HG02759 (cell line): ENCODE data around the gene BBS5.

Source experiments
- ATAC-seq: cut with Tn5 transposase; IDR thresholded peaks from one replicate; pipeline ENCODE4 v1.9.1; 2021; ENCODE audit warnings: mild to moderate bottlenecking, moderate library complexity; ENCODE audit not compliant: unreplicated experiment

The BBS5 gene

DNA sequence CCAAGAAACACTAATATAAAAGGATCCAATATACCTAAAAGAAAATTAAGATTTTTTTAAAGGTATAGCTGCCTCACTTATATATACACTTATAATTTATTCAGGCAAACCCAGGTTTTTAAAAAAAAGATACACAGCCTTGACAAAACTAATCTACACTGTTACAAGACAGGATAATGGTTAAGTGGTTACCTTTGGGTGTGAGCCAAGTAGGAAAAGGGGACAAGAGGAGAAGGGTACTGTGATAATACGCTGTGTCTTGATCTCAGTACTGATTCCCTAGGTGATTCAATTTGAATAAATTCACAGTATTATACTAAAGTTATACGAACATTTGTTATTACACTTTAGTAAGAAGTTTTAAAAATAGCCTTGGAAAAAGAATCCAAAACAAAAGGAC lies 60.9 kb downstream of the BBS5 start:
- no peak for ATAC-seq

DNA sequence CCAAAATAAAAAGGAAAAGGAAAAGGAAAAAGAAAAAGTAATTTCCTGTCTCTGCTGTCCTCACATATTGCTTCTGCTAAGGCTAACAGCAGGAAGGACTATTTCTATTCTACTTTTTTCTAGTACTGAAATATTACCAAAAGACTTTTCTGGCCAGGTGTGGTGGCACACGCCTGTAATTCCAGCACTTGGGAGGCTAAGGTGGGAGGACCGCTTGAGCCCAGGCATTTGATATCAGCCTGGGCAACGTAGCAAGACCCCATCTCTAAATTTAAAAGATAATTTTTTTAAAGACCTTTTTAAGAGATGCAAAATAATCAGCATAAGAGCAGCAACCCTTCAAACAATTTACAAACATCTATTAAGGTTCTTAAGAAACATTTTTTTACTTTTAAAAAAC lies 63.1 kb downstream of the BBS5 start:
- ATAC-seq, result no peak

DNA sequence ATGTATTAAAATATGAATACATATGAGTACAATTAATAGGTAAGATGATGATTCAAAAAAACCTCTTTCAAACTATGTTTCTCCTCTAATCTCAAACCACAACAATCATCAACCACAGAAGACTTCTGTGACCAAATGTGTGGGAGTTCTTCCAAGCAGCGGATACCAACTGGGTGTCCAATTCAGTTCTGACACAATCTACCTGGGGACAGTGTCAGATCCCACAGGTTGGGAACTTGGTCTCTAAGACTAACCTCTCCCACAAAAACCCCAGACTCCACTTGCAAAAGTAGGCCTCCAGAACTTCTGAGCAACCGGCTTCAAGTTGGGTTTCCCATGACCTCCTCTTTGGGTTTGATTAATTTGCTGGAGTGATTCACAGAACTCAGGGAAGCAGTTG lies 67.5 kb downstream of the BBS5 start:
- no peak for ATAC-seq
